GM12878 (cell line): ENCODE data around the gene ITIH1. TPM values are rescaled to one million over a fixed set of nuclear protein-coding genes. Genes with fewer than 3 reads are reported as not detected.

Source experiments
- ATAC-seq: fragments of 200-7000 bp; cut with Tn5 transposase; 3 replicates; pipeline ENCODE4 v1.9.1; 2020; ENCODE audit warnings: mild to moderate bottlenecking, moderate library complexity
- BruUV-seq: library from RNA; stranded (reverse); fragments of 400-500 nt; replicated peaks from 2 replicates; lab custom pipeline; 2021; lab: Mats Ljungman, UMichigan
- CTCF ChIA-PET: fragments of 300-600 bp; sonication (Branson Sonifier 250); formaldehyde crosslinking; extraction: SDS; loops from one replicate; lab custom pipeline; 2021; ENCODE audit warnings: inconsistent platforms; lab: Yijun Ruan, JAX
- POLR2A ChIA-PET: fragments of 350-600 bp; formaldehyde crosslinking; extraction: SDS; loops from one replicate; lab custom pipeline; 2021; ENCODE audit warnings: inconsistent platforms; lab: Charles Lee
- RAD21 ChIA-PET: fragments of 300-600 bp; sonication (Branson Sonifier 250); formaldehyde crosslinking; loops from one replicate; lab custom pipeline; 2023; ENCODE audit warnings: antibody characterized with exemption; ENCODE audit not compliant: unreplicated experiment; lab: Charles Lee
- SMC1A ChIA-PET: fragments of 300-600 bp; sonication (Branson Sonifier 250); formaldehyde crosslinking; loops from one replicate; lab custom pipeline; 2023; ENCODE audit not compliant: unreplicated experiment, uncharacterized antibody; lab: Charles Lee
- DNase-seq: peaks from one replicate; pipeline ENCODE4 v3.0.0-alpha.2; 2011; ENCODE audit warnings: low read depth, low spot score
- FAIRE-seq: peaks from 3 replicates; lab custom pipeline; 2011; peaks lifted over from hg19 to GRCh38; lab: Jason Lieb, UNC
- H2AFZ ChIP-seq: 2 replicates; pipeline ENCODE4 v1.6.0; 2011; ENCODE audit warnings: low read depth, low read length, control low read depth; ENCODE audit not compliant: control insufficient read depth
- H3K27ac ChIP-seq: 2 replicates; pipeline ENCODE4 v1.5.1; 2011; ENCODE audit warnings: control low read depth; ENCODE audit not compliant: control insufficient read depth, insufficient read depth
- H3K27me3 ChIP-seq, 2 experiments: replicated peaks in 1 of 2; 2 replicates each; pipeline versions ENCODE4 v1.6.0 to v1.6.1; 2011; ENCODE audit warnings: low read length in 1 of 2; ENCODE audit not compliant: control insufficient read depth in 2 of 2, insufficient read depth in 2 of 2
- H3K36me3 ChIP-seq, 2 experiments: 2 replicates each; pipeline ENCODE4 v1.5.1; 2011; ENCODE audit warnings: low read length in 1 of 2; ENCODE audit not compliant: control insufficient read depth in 2 of 2, insufficient read depth in 2 of 2
- H3K4me1 ChIP-seq: 2 replicates; pipeline ENCODE4 v1.6.1; 2011; ENCODE audit warnings: mild to moderate bottlenecking, low read length, moderate library complexity, mixed read lengths; ENCODE audit not compliant: control insufficient read depth, insufficient read depth
- H3K4me2 ChIP-seq: 2 replicates; pipeline ENCODE4 v1.6.0; 2011; ENCODE audit warnings: control low read depth; ENCODE audit not compliant: control insufficient read depth, insufficient read depth
- H3K4me3 ChIP-seq: fragments of 200-600 bp; sonication (generic); 2 replicates; pipeline ENCODE4 v1.5.1; 2016
- H3K79me2 ChIP-seq: 2 replicates; pipeline ENCODE4 v1.6.0; 2011; ENCODE audit warnings: low read length; ENCODE audit not compliant: control insufficient read depth, insufficient read depth
- H3K9ac ChIP-seq: 2 replicates; pipeline ENCODE4 v1.8.0; 2011; ENCODE audit warnings: low read length, control low read depth, mixed read lengths; ENCODE audit not compliant: control insufficient read depth, insufficient read depth
- H3K9me3 ChIP-seq: replicated peaks from 3 replicates; pipeline ENCODE4 v1.5.1; 2011; ENCODE audit warnings: mild to moderate bottlenecking, low read length; ENCODE audit not compliant: control insufficient read depth, insufficient read depth
- H4K20me1 ChIP-seq: 2 replicates; pipeline ENCODE4 v1.6.0; 2011; ENCODE audit not compliant: control insufficient read depth, insufficient read depth
- BHLHE40 ChIP-seq, 2 experiments: fragments of 450-650 bp in 1 of 2; IDR thresholded peaks; 2 replicates each; pipeline ENCODE4 v1.6.1; 2011 to 2017; ENCODE audit warnings: low read depth in 2 of 2, borderline replicate concordance in 1 of 2, improper control_type of control experiment in 1 of 2, low read length in 1 of 2, mild to moderate bottlenecking in 1 of 2
- CTCF ChIP-seq, 3 experiments: IDR thresholded peaks in 2 of 3; conservative IDR thresholded peaks in 1 of 3; 2 replicates each; pipeline ENCODE4 v1.5.1; 2011; ENCODE audit warnings: low read depth in 3 of 3, low read length in 3 of 3, mild to moderate bottlenecking in 3 of 3, control low read depth in 2 of 3, moderate library complexity in 2 of 3, inconsistent platforms in 1 of 3, mixed read lengths in 1 of 3; ENCODE audit not compliant: control insufficient read depth in 2 of 3, insufficient read depth in 1 of 3; ENCODE audit errors: extremely low read depth in 1 of 3
- RAD21 ChIP-seq: IDR thresholded peaks from 2 replicates; pipeline ENCODE4 v1.6.1; 2011; ENCODE audit warnings: mild to moderate bottlenecking, low read depth, low read length, moderate library complexity; ENCODE audit not compliant: insufficient read depth
- SKIL ChIP-seq: fragments of 450-650 bp; IDR thresholded peaks from 2 replicates; pipeline ENCODE4 v1.6.1; 2017; ENCODE audit warnings: mild to moderate bottlenecking, low read depth, inconsistent platforms; ENCODE audit not compliant: poor library complexity, severe bottlenecking
- SMC3 ChIP-seq: IDR thresholded peaks from 2 replicates; pipeline ENCODE4 v1.6.1; 2011; ENCODE audit warnings: low read length, improper control_type of control experiment, borderline replicate concordance
- ZNF217 ChIP-seq: fragments of 450-650 bp; IDR thresholded peaks from 2 replicates; pipeline ENCODE4 v1.6.1; 2017; ENCODE audit warnings: antibody characterized with exemption, mild to moderate bottlenecking
- WGBS: methylation state at CpG from one replicate; pipeline ENCODE4 v1.1.6; 2016; ENCODE audit warnings: low lambda C conversion rate; ENCODE audit not compliant: insufficient replicate concordance, insufficient coverage; ENCODE audit errors: missing lambda C conversion rate; 5-methylcytosine and 5-hydroxymethylcytosine counted together
- in situ Hi-C: fragments of 300-500 bp; cut with MboI; formaldehyde crosslinking; loops from 9 replicates; pipeline ENCODE4 v1.14.3; 2018; ENCODE audit warnings: mixed read lengths
- intact Hi-C: fragments of 100-400 bp; cut with micrococcal nuclease; formaldehyde crosslinking; loops from one replicate; pipeline ENCODE4 v1.14.2; 2022; ENCODE audit not compliant: unreplicated experiment
- polyA plus RNA-seq, 11 experiments: library from polyadenylated mRNA; depleted of rRNA in 4 of 11; unstranded in 6 of 11; stranded (reverse) in 5 of 11; fragments of >200 nt; fragmentation: Nextera tagmentation in 4 of 11; fragmentation: Illumina TruSeq in 1 of 11; extraction: Ambion mirVana in 4 of 11; extraction: Trizol in 1 of 11; gene quantifications; 1 replicate in 1 of 11; 2 replicates in 10 of 11; pipeline versions ENCODE4 v1.2.1 to v1.2.3, GENCODE V29; 2011 to 2016; ENCODE audit warnings: inconsistent platforms in 2 of 11, missing spikeins in 2 of 11, low read depth in 1 of 11
- total RNA-seq, 4 experiments: library from RNA; depleted of rRNA in 3 of 4; stranded (reverse); fragments of >200 nt in 3 of 4; fragmentation: Illumina TruSeq in 1 of 4; extraction: Trizol in 1 of 4; gene quantifications; 2 replicates each; pipeline versions ENCODE4 v1.2.1 to v1.2.3, GENCODE V29; 2013 to 2021
- TF ChIP-seq, protein P1 (sequence below): fragments of 450-650 bp; formaldehyde crosslinking; IDR thresholded peaks from 2 replicates; pipeline ENCODE4 v1.4.0; 2020; ENCODE audit warnings: mild to moderate bottlenecking, moderate library complexity

Gene ITIH1
- total and polyA plus RNA-seq, 10 of the 15 experiments (the other 5 are each of a cell fraction or from before 2014, with no cell fraction given): 0.33 to 0.64 (median 0.44) TPM; not detected in 7

GRCh38 chr3:52819936-52820335 is 42.5 kb downstream of the ITIH1 start (continued):
- no peak for TF ChIP-seq SKIL
- TF ChIP-seq, protein P1, sequence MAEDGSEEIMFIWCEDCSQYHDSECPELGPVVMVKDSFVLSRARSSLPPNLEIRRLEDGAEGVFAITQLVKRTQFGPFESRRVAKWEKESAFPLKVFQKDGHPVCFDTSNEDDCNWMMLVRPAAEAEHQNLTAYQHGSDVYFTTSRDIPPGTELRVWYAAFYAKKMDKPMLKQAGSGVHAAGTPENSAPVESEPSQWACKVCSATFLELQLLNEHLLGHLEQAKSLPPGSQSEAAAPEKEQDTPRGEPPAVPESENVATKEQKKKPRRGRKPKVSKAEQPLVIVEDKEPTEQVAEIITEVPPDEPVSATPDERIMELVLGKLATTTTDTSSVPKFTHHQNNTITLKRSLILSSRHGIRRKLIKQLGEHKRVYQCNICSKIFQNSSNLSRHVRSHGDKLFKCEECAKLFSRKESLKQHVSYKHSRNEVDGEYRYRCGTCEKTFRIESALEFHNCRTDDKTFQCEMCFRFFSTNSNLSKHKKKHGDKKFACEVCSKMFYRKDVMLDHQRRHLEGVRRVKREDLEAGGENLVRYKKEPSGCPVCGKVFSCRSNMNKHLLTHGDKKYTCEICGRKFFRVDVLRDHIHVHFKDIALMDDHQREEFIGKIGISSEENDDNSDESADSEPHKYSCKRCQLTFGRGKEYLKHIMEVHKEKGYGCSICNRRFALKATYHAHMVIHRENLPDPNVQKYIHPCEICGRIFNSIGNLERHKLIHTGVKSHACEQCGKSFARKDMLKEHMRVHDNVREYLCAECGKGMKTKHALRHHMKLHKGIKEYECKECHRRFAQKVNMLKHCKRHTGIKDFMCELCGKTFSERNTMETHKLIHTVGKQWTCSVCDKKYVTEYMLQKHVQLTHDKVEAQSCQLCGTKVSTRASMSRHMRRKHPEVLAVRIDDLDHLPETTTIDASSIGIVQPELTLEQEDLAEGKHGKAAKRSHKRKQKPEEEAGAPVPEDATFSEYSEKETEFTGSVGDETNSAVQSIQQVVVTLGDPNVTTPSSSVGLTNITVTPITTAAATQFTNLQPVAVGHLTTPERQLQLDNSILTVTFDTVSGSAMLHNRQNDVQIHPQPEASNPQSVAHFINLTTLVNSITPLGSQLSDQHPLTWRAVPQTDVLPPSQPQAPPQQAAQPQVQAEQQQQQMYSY (CRISPR knock-in tag): no peak
- TF ChIP-seq, all 136 proteins: peak for 0

GRCh38 chr3:52820736-52821135 is 43.3 kb downstream of the ITIH1 start:
- H3K9ac ChIP-seq: no peak overlapping the region
- no peak overlapping the region for H2AFZ ChIP-seq
- H3K27ac ChIP-seq: no peak overlapping the region
- H3K36me3 ChIP-seq: no peaks in the 10 kb centered on the region
- intact Hi-C loops (loop anchor here (1.0 kb wide), 1 partner anchor 78 kb away; no protein-coding TSS in a partner anchor), in situ Hi-C loops (no loop called here)
- H3K4me2 ChIP-seq: no peak overlapping the region
- ChIA-PET SMC1A (interaction anchor here (1.1 to 1.5 kb wide), 4 partner anchors 30 to 81 kb away, joined by 3 to 5 read pairs (median 4); no protein-coding TSS in a partner anchor), CTCF (interaction anchor here (0.6 to 2.6 kb wide), 21 partner anchors 9 to 344 kb away, joined by 3 to 25 read pairs (median 4); partner anchors contain the start of gene MUSTN1), RAD21 (interaction anchor here (1.3 to 2.2 kb wide), 3 partner anchors 41 to 79 kb away, joined by 5 to 8 read pairs (median 5); no protein-coding TSS in a partner anchor), POLR2A (no interaction called here)
- WGBS: 49% methylated on average over 11 of the region's 11 CpGs
- no peaks in the 10 kb centered on the region for H3K9me3 ChIP-seq
- FAIRE-seq: no peak
- H3K27me3 ChIP-seq: no peaks in the 10 kb centered on the region
- no peaks in the 10 kb centered on the region for H4K20me1 ChIP-seq
- H3K4me1 ChIP-seq: no peaks in the 10 kb centered on the region
- no peak overlapping the region for H3K4me3 ChIP-seq
- H3K79me2 ChIP-seq: no peaks in the 10 kb centered on the region
- peak; percentile 85 for ATAC-seq
- no TSS peak for BruUV-seq
- no peak for DNase-seq
- TF ChIP-seq SMC3: peak; percentile 49; the same call in 1 of the 2 replicates
- TF ChIP-seq CTCF (IDR thresholded peaks at IDR 0.05 in 2 of 3, conservative IDR thresholded peaks at IDR 0.05 in 1 of 3; ENCODE audit: control insufficient read depth in 2 of 3, extremely low read depth in 1 of 3, insufficient read depth in 1 of 3, low read depth in 3 of 3, low read length in 3 of 3): peak; percentile 52 to 84 (median 66)
- peak; percentile 54 for TF ChIP-seq RAD21
- TF ChIP-seq BHLHE40 (IDR thresholded peaks at IDR 0.05; ENCODE audit: borderline replicate concordance in 1 of 2, low read depth in 2 of 2, low read length in 1 of 2): 0 out of 4 replicates have a peak, but pooled peaks of 1 of the 2 experiments have one; percentile 23
- no peak for TF ChIP-seq ZNF217
